T-helper 22 cell (primary cell): ENCODE results near the gene TDRD9.

Experiments used
- DNase-seq: peaks from one replicate; pipeline ENCODE4 v3.0.0-alpha.2; 2020; ENCODE audit warnings: low read depth

TDRD9 gene

GRCh38 chr14:104034976-104035699 lies 106.9 kb downstream of the TDRD9 start:
- DNase-seq: no peak

DNA sequence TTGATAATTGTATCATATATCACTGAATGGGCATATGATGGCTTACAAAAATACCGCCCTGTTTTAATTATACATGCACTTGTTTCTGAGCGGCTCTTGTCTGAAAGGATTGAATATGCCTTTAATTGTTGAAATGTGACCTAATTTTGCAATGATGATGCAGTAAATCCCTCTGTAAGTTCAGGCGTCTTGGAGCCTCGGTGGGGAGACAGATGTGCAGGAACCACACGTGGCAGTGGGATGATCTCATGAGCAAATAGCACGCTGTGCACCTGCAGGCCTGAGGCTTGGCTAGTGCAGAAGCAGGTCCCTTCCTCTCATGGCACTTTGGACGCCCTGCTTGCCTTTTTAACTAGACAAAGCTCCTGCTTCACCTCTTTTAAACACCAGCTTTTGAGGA lies 108.0 kb downstream of the TDRD9 start:
- DNase-seq: no peak

DNA sequence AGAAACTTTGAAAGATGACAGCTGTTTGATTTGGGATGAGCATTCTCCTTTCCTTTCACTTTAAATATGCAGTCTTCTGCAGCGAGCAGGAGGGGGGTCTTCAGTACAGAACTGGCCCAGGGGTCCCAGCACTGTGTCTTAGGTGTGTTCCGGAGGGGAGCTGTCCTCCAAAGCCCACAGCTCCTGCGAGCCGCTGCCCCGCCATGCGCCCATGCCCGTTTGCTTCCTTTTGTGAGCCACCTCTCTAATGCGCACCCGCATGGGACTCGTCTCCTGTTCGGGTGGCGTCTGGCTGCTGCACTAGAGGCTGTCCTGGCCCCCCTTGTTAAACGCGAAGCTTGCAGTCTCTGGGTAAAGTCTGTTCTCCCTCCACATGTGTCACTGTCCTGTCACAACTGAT lies 108.8 kb downstream of the TDRD9 start:
- no peak for DNase-seq

DNA sequence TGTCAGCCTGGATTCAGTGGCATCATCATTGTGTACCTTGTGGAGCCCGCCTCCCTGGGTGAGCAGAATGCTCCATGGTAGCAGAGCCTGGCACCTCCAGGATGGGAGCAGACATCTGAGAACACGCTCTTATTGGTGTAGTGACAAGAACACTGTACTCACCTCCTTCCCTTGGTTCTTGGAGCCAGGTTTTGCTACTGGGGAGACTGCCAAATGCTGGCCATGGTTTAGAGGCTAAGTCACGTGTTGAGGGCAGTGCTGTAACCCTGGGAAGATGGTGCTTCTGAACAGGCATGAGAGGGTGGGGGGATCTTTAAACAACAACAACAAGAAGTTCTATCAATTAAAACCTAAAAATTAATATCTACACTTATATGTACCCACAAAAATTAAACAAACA lies 109.6 kb downstream of the TDRD9 start:
- DNase-seq: no peak

GRCh38 chr14:104039214-104039613 lies 111.0 kb downstream of the TDRD9 start:
- no peak for DNase-seq

- DNase-seq: no peak
Measured at GRCh38 chr14:104040539-104040938, 112.3 kb downstream of the TDRD9 start.

- no peak for DNase-seq
Measured at GRCh38 chr14:104041430-104042104, 113.3 kb downstream of the TDRD9 start.

GRCh38 chr14:104044016-104044415 lies 115.8 kb downstream of the TDRD9 start:
- no peak for DNase-seq

DNA sequence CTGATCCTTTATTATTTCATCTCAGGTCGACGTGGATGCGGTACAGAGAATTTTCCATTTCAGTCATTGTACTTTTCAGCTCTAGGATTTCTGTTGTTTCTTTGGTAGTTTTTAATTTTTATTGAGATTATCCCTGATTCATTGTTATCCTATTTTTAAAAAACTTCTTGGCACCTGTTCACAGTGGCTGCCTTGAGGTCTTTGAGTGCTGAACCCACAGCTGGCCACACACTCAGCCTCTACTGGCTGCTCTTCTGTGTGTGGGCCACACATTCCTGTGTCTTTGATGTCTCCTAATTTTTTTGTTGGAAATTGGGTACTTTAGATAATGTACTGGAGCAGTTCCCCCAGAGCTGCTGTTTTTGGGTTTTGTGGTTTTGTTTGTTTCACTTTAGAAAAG lies 119.5 kb downstream of the TDRD9 start:
- no peak for DNase-seq

GRCh38 chr14:104048758-104049507 lies 120.7 kb downstream of the TDRD9 start:
- DNase-seq: no peak

DNA sequence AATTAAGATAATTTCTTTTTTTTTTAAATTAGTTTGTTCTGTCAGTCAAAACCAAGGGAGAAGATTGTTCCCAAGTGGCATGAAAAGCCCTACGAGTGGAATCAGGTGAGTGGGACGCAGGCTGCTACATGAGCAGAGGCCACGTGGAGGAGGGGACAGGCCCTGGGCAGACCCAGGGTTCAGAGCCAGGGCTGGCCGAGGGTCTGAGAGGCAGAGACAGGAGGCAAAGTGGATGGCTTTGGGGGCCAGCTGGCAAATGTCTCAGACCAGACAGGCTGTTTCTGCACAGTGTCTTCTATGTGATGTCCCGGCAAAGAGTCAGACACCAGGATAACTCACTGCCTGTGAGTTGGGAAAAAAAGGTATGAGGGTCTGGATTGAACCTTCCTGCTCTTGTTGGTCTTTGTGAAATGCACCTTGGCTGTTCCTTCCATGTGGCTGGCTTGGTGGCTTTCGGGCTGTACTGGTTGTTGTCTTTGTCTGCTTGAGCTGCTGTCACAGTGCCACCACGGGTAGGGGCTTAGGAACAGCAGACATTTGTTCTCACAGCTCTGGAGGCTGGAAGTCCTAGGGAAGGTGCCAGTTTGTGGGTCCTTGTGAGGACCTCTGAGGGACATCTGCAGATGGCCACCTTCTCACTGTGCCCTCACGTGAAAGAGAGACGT lies 121.5 kb downstream of the TDRD9 start:
- DNase-seq: no peak

GRCh38 chr14:104051092-104051813 lies 123.0 kb downstream of the TDRD9 start:
- no peak for DNase-seq

DNA sequence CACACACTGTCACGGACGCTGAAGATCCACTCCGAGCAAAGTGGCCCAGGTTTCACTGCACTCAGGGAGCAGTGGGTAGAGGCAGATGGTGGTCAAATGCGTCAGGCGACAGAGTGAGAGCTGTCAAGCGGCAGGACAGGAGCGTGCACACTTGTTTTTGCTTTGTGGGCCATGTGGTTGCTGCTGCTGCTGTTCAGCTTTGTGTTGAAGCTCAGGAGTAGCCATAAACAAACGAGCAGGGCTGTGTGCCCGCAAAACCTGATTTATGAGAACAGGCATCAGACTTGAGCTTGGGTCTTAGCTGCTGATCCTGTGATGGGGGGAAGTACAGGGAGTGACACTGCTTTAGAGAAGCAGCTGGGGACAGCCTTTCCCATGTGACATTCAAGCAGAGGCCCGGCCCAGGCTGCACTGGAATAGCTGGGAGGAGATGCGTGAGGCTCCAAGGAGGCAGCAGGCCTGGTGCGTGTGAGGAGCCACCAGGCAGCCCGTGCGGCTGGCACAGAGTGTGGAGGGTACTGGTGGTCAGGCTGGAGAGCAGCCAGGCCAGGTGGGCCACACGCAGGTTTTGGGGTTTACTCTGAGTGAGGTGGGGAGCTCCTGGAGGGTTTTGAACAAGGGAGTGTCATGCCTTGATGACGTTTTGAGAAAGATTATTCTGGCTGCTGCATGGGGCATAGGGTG lies 126.1 kb downstream of the TDRD9 start:
- DNase-seq: no peak

- no peak for DNase-seq
Measured at GRCh38 chr14:104062281-104062680, 134.0 kb downstream of the TDRD9 start.

DNA sequence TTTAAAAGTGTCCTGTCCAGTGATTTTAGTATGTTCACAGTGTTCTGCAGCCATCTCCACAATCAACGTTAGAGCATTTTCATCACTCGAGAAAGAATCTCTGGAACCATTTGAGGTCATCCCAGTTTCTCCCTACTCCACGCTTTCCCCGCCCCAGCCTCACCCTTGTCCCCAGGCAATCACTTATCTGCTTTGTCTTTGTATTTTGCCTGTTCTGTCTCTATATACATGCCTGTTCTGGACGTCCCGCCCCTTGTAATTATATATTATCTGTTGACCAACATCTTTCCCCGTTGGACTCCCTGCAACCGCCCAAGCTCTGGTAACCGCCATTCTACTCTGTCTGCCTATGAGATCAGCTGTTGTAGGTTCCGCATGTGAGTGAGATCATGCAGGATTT lies 135.7 kb downstream of the TDRD9 start:
- no peak for DNase-seq

DNA sequence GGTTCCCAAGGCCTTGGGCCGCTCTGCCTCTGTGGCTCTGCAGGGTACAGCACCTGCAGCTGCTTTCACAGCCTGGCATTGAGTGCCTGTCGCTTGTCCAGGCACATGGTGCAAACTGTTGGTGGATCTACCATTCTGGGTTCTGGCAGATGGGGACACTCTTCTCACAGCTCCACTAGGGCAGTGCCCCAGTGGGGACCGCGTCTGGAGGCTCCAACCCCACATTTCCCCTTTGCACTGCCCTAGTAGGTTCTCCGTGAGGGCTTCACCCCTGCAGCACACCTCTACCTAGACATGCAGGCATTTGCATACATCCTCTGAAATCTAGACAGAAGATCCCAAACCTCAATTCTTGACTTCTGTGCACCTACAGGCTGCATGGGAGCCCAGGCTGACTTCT lies 138.0 kb downstream of the TDRD9 start:
- DNase-seq: no peak

DNA sequence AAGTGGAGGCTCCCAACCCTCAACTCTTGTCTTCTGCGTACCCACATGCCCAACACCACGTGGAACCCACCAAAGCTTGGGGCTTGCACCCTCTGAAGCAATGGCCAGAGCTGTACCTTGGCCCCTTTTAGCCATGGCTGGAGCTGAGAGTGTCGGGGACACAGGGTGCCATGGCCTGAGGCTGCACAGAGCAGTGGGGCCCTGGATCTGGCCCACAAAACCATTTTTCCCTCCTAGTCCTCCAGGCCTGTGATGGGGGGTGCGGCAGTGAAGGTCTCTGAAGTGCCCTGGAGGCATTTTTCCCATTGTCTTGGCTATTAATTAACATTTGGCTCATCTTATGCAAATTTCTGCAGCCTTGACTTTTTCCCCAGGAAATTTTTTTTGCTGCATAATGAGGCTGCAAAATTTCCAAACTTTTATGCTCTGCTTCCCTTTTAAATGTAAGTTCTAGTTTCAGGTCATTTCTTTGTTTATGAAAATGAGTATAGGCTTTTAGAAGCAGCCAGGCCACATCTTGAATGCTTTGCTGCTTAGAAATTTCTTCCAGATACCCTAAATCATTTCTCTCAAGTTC lies 138.6 kb downstream of the TDRD9 start:
- no peak for DNase-seq

- no peak for DNase-seq
Measured at GRCh38 chr14:104069541-104069940, 141.3 kb downstream of the TDRD9 start.

- no peak for DNase-seq
Measured at GRCh38 chr14:104072586-104072985, 144.3 kb downstream of the TDRD9 start.

- no peak for DNase-seq
Measured at GRCh38 chr14:104073764-104074163, 145.5 kb downstream of the TDRD9 start.
